GM21717 (cell line): ENCODE data around the gene PRKCB.

ENCODE experiments used
- ATAC-seq: cut with Tn5 transposase; IDR thresholded peaks from one replicate; pipeline ENCODE4 v1.9.1; 2021; ENCODE audit warnings: mild to moderate bottlenecking, moderate library complexity; ENCODE audit not compliant: unreplicated experiment

Gene PRKCB

GRCh38 chr16:24035127-24035842 is 199.5 kb downstream of the PRKCB start:
- ATAC-seq, result no peak

GRCh38 chr16:24036038-24036543 is 200.3 kb downstream of the PRKCB start:
- ATAC-seq, result no peak

GRCh38 chr16:24036614-24037013 is 200.8 kb downstream of the PRKCB start:
- ATAC-seq, result no peak

- ATAC-seq, result no peak
Measured at GRCh38 chr16:24037335-24037734, 201.6 kb downstream of the PRKCB start.

GRCh38 chr16:24041834-24042631 is 206.2 kb downstream of the PRKCB start:
- no peak for ATAC-seq

- no peak for ATAC-seq
Measured at GRCh38 chr16:24044467-24044866, 208.7 kb downstream of the PRKCB start.

- ATAC-seq, result no peak
Measured at GRCh38 chr16:24045641-24046040, 209.9 kb downstream of the PRKCB start.

GRCh38 chr16:24046442-24046841 is 210.7 kb downstream of the PRKCB start:
- ATAC-seq, result no peak

GRCh38 chr16:24049113-24049512 is 213.3 kb downstream of the PRKCB start:
- no peak for ATAC-seq

GRCh38 chr16:24051125-24051524 is 215.3 kb downstream of the PRKCB start:
- ATAC-seq, result no peak

- ATAC-seq, result no peak
Measured at GRCh38 chr16:24052329-24053098, 216.7 kb downstream of the PRKCB start.

- ATAC-seq, result no peak
Measured at GRCh38 chr16:24053099-24053946, 217.5 kb downstream of the PRKCB start.

GRCh38 chr16:24054741-24055491 is 219.1 kb downstream of the PRKCB start:
- ATAC-seq, result no peak

GRCh38 chr16:24062270-24062817 is 226.6 kb downstream of the PRKCB start:
- no peak for ATAC-seq

- no peak for ATAC-seq
Measured at GRCh38 chr16:24069036-24069590, 233.3 kb downstream of the PRKCB start.

GRCh38 chr16:24070851-24071250 is 235.1 kb downstream of the PRKCB start:
- no peak for ATAC-seq

- ATAC-seq, result no peak
Measured at GRCh38 chr16:24071666-24072360, 236.0 kb downstream of the PRKCB start.

- no peak for ATAC-seq
Measured at GRCh38 chr16:24073321-24073720, 237.5 kb downstream of the PRKCB start.
